Glutamatergic neuron (in vitro differentiated cells): ENCODE data around the gene SLC9A8. TPM values are rescaled to one million over a fixed set of nuclear protein-coding genes. Genes with fewer than 3 reads are reported as not detected.

ENCODE experiments used
- DNase-seq: peaks from one replicate; pipeline ENCODE4 v3.0.0; 2022
- H3K27ac Mint-ChIP-seq: one replicate; pipeline ENCODE4 v1.8.0; 2020; ENCODE audit warnings: mild to moderate bottlenecking, mixed read lengths, inconsistent platforms; ENCODE audit not compliant: unreplicated experiment
- H3K27me3 Mint-ChIP-seq: one replicate; pipeline ENCODE4 v1.8.0; 2020; ENCODE audit warnings: mild to moderate bottlenecking, moderate library complexity, mixed read lengths, inconsistent platforms; ENCODE audit not compliant: unreplicated experiment
- H3K36me3 Mint-ChIP-seq: one replicate; pipeline ENCODE4 v1.8.0; 2020; ENCODE audit warnings: mild to moderate bottlenecking, mixed read lengths, inconsistent platforms; ENCODE audit not compliant: unreplicated experiment
- H3K4me1 Mint-ChIP-seq: one replicate; pipeline ENCODE4 v1.8.0; 2020; ENCODE audit warnings: mild to moderate bottlenecking, low read depth, mixed read lengths, inconsistent platforms; ENCODE audit not compliant: unreplicated experiment
- H3K4me3 Mint-ChIP-seq: one replicate; pipeline ENCODE4 v1.8.0; 2020; ENCODE audit warnings: mild to moderate bottlenecking, mixed read lengths, inconsistent platforms; ENCODE audit not compliant: unreplicated experiment
- H3K9me3 Mint-ChIP-seq: one replicate; pipeline ENCODE4 v1.8.0; 2020; ENCODE audit warnings: mild to moderate bottlenecking, moderate library complexity, mixed read lengths, inconsistent platforms; ENCODE audit not compliant: unreplicated experiment
- total RNA-seq: library from RNA; stranded (reverse); fragmentation: NEBNext Ultra II Directional; extraction: Animal tissue kit (Norgen Biotek cat#: 25700); gene quantifications from one replicate; pipeline ENCODE4 v1.2.1, GENCODE V29; 2021; ENCODE audit not compliant: unreplicated experiment
- TF ChIP-seq, protein P1 (sequence below): fragments of 200-600 bp; sonication (generic); IDR thresholded peaks from one replicate; pipeline ENCODE4 v1.5.0; 2021; ENCODE audit not compliant: partially characterized antibody, unreplicated experiment

The SLC9A8 gene
- total RNA-seq, 1 donor from 2014 or later: 10.6 TPM

DNA sequence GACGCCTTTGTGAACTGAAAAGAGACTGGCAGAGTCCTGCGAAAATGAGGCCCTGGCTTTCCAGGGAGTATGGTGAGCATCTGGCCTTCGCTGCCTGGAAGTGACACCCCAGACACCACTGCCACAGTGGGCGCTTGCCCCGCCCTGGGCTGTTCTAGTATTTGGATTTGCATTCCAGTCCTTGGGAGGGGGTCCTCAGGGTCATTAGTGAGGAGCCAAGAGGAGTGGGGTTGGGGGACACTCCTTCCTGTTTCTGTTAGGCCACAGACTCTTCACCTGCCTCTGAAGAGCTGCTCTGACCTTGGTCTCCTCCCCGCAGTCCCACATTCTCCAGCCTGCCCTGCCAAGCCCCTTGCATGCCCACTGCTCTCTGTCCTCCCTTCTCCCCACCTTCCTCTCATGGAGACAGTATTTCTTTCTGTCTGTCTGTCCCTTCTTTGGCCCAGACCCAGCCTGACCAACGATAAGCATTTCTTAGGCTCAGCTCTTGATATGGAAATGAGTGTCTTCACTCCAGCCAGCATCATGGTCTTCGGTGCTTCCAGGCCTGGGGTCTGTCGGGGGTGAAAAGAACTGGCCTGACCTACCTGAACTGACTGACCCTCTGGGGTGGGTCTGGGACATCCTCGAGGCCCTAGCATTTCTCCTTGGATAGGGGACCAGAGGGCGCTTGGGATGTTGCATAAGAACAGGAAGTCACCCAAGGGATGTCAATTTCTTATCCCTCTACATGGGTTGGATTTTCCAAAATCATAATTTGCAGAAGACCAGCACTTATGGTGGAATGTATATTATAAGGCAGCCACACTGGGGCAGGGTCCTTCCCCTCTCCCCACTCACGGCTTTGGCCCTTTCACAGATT, 19.4 kb downstream of the SLC9A8 start:
- H3K9me3 Mint-ChIP-seq: peaks cover 4% of the 10 kb centered on the region
- peaks cover 9% of the 10 kb centered on the region for H3K36me3 Mint-ChIP-seq
- H3K4me1 Mint-ChIP-seq: no peaks in the 10 kb centered on the region
- peak overlapping the region; percentile 72 for H3K27ac Mint-ChIP-seq
- H3K27me3 Mint-ChIP-seq: no peaks in the 10 kb centered on the region
- H3K4me3 Mint-ChIP-seq: no peak overlapping the region
- TF ChIP-seq, protein P1, sequence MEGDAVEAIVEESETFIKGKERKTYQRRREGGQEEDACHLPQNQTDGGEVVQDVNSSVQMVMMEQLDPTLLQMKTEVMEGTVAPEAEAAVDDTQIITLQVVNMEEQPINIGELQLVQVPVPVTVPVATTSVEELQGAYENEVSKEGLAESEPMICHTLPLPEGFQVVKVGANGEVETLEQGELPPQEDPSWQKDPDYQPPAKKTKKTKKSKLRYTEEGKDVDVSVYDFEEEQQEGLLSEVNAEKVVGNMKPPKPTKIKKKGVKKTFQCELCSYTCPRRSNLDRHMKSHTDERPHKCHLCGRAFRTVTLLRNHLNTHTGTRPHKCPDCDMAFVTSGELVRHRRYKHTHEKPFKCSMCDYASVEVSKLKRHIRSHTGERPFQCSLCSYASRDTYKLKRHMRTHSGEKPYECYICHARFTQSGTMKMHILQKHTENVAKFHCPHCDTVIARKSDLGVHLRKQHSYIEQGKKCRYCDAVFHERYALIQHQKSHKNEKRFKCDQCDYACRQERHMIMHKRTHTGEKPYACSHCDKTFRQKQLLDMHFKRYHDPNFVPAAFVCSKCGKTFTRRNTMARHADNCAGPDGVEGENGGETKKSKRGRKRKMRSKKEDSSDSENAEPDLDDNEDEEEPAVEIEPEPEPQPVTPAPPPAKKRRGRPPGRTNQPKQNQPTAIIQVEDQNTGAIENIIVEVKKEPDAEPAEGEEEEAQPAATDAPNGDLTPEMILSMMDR: no peak
- DNase-seq: no peak

DNA sequence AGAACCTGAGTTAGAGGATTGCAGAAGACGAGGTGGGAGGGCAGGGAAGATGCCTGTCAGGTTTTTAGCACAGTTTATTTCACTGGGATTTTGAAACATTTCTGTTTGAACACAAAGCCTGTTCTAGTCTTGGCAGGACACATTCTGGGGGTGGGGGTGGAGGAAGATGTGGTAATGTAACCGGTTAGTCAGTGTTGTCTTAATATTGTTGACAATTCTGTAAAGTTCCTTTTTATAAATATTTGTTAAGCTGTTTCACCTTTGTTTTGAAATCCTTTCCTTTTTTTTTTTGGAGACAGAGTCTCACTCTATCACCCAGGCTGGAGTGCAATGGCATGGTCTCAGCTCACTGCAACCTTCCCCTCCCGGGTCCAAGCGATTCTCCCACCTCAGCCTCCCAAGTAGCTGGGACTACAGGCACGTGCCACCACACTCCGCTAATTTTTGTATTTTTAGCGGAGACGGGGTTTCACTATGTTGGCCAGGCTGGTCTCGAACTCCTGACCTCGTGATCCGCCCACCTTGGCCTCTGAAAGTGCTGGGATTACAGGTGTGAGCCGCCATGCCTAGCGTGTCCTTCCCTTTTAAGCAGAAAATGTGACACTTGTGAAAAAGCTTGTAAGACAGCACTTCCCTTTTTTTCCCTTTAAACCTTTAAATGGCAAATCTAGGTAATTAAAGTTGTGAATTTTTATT, 20.2 kb downstream of the SLC9A8 start:
- Mint-ChIP-seq H3K4me3 (no peak overlapping the region), H3K9me3 (peaks cover 4% of the 10 kb centered on the region), H3K4me1 (no peaks in the 10 kb centered on the region), H3K27me3 (no peaks in the 10 kb centered on the region), H3K27ac (no peak overlapping the region), H3K36me3 (peaks cover 9% of the 10 kb centered on the region)
- no peak for DNase-seq
- TF ChIP-seq, protein P1: no peak

DNA sequence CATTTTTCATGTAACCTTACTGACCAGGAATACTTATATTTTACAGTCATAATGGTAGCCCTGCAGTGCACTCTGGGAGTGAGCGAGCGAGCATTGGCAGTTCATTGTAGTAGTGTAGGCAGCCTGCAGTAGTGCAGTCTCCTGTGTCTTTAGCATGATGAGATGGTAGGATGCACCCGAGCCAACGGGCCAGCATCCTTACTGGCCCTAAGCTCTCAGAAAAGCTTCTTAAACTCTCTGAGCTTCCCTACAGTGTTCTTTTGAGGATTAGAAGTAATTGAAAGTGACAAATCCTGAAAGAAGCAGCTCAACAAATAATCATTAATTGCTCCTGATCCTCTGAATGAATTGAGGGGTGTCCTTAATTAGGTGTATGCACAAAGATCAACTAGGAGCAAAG, 20.9 kb downstream of the SLC9A8 start:
- H3K27ac Mint-ChIP-seq: no peak overlapping the region
- H3K4me3 Mint-ChIP-seq: no peak overlapping the region
- TF ChIP-seq, protein P1: no peak
- DNase-seq: no peak
- H3K36me3 Mint-ChIP-seq: peaks cover 9% of the 10 kb centered on the region
- no peaks in the 10 kb centered on the region for H3K4me1 Mint-ChIP-seq
- H3K27me3 Mint-ChIP-seq: no peaks in the 10 kb centered on the region
- peaks cover 4% of the 10 kb centered on the region for H3K9me3 Mint-ChIP-seq

DNA sequence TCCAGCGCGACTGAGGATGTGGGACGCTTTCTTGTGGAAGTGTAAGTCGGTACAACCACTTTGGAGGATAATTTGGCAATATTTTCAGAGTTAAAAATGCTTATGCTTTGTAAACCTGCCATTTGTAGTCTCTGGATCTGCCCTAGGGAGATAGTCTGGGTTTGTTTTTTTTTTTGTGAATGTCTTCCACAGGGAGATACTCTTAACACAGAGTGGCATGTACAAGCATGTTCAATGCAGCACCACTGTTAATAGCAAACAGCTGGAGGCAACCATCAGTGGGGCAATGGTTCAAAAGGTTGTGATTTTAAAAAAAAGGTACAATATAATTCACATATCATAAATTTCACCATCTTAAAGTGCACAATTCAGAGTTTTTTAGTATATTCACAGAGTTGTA, 22.4 kb downstream of the SLC9A8 start:
- Mint-ChIP-seq H3K27ac (no peak overlapping the region), H3K9me3 (peaks cover 2% of the 10 kb centered on the region), H3K36me3 (peaks cover 4% of the 10 kb centered on the region), H3K27me3 (no peaks in the 10 kb centered on the region), H3K4me3 (no peak overlapping the region), H3K4me1 (no peaks in the 10 kb centered on the region)
- TF ChIP-seq, protein P1: no peak
- no peak for DNase-seq

DNA sequence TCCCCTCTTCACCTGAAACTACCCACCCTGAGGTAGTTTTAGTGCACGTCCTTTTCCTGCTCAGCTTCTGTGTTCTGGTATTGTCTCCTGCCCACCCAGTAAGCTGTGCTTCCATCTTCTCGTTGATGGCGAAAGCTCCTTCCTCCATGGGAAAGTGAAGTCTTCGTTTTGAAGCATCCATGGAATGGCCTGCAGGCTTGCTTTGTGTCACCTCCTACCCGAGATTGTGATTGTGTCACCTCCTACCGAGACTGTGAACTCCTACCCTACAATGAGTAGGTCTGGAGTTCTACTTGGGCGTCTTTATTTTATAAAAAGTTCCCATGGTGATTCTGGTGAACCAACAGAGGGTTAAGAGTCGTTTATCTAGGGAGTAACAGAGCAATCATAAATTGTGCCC, 25.9 kb downstream of the SLC9A8 start:
- H3K36me3 Mint-ChIP-seq: no peaks in the 10 kb centered on the region
- H3K27me3 Mint-ChIP-seq: no peaks in the 10 kb centered on the region
- H3K4me3 Mint-ChIP-seq: no peak overlapping the region
- H3K27ac Mint-ChIP-seq: no peak overlapping the region
- no peaks in the 10 kb centered on the region for H3K9me3 Mint-ChIP-seq
- no peaks in the 10 kb centered on the region for H3K4me1 Mint-ChIP-seq
- no peak for DNase-seq
- TF ChIP-seq, protein P1: no peak
